ENCODE data around the gene CFAP69.
A peak's percentile ranks its signal among the peaks of the same experiment; 100 is the strongest.
"Not testable (repeated sequence)": the region's sequence is repeated elsewhere in the genome, so short reads cannot be mapped to it uniquely, and the experiment has no call there.

CFAP69 gene

GRCh38 chr7:90346336-90347125, 101.6 kb downstream of the CFAP69 start, which contains the start of gene GTPBP10:
TSS of gene GTPBP10 (plus strand) at chr7:90346716. CDS start at chr7:90346742, 26 bp downstream.
- TF ChIP-seq BACH2 (CRISPR knock-in tag; IDR thresholded peaks at IDR 0.05; ENCODE audit: borderline replicate concordance) (no peak), RARB (CRISPR knock-in tag; IDR thresholded peaks at IDR 0.05) (peak; percentile 66; the same call in 1 of the 2 replicates), TCF4 (CRISPR knock-in tag; IDR thresholded peaks at IDR 0.05; ENCODE audit: borderline replicate concordance) (0 out of 2 replicates have a peak, but pooled peaks have one; percentile 27), TSHZ2 (CRISPR knock-in tag; IDR thresholded peaks at IDR 0.05) (no peak), GLIS3 (CRISPR knock-in tag; IDR thresholded peaks at IDR 0.05) (0 out of 2 replicates have a peak, but pooled peaks have one; percentile 33), CSDC2 (CRISPR knock-in tag; IDR thresholded peaks at IDR 0.05) (peak; percentile 53; the same call in 1 of the 2 replicates), ESRRG (CRISPR knock-in tag; IDR thresholded peaks at IDR 0.05) (no peak), CREB5 (CRISPR knock-in tag; IDR thresholded peaks at IDR 0.05; ENCODE audit: low read depth) (0 out of 2 replicates have a peak, but pooled peaks have one; percentile 12), ZNF70 (CRISPR knock-in tag; IDR thresholded peaks at IDR 0.05) (no peak), ZNF565 (CRISPR knock-in tag; conservative IDR thresholded peaks at IDR 0.05; ENCODE audit: low read depth) (no peak), PPARA (CRISPR knock-in tag; IDR thresholded peaks at IDR 0.05; ENCODE audit: borderline replicate concordance) (no peak), ZFP3 (CRISPR knock-in tag; IDR thresholded peaks at IDR 0.05) (peak; percentile 73; the same call in 1 of the 2 replicates)
- ATAC-seq, result peak; percentile 96

GRCh38 chr7:90347759-90348158, 102.8 kb downstream of the CFAP69 start:
- TF ChIP-seq POU6F1 (CRISPR knock-in tag; IDR thresholded peaks at IDR 0.05; ENCODE audit: borderline replicate concordance, low read depth) (no peak), ZNF565 (CRISPR knock-in tag; conservative IDR thresholded peaks at IDR 0.05; ENCODE audit: low read depth) (no peak), GLIS3 (CRISPR knock-in tag; IDR thresholded peaks at IDR 0.05) (no peak)
- no peak for ATAC-seq

- TF ChIP-seq ZNF565 (CRISPR knock-in tag; conservative IDR thresholded peaks at IDR 0.05; ENCODE audit: low read depth) (no peak), GLIS3 (CRISPR knock-in tag; IDR thresholded peaks at IDR 0.05) (no peak), RARB (CRISPR knock-in tag; IDR thresholded peaks at IDR 0.05) (no peak), ZNF70 (CRISPR knock-in tag; IDR thresholded peaks at IDR 0.05) (no peak), CREB5 (CRISPR knock-in tag; IDR thresholded peaks at IDR 0.05; ENCODE audit: low read depth) (no peak), BACH2 (CRISPR knock-in tag; IDR thresholded peaks at IDR 0.05; ENCODE audit: borderline replicate concordance) (no peak), ISL1 (CRISPR knock-in tag; IDR thresholded peaks at IDR 0.05) (no peak), TOX (CRISPR knock-in tag; IDR thresholded peaks at IDR 0.05; ENCODE audit: borderline replicate concordance) (no peak), TCF4 (CRISPR knock-in tag; IDR thresholded peaks at IDR 0.05; ENCODE audit: borderline replicate concordance) (no peak), ESRRG (CRISPR knock-in tag; IDR thresholded peaks at IDR 0.05) (no peak), ZFP30 (CRISPR knock-in tag; IDR thresholded peaks at IDR 0.05) (no peak), CSRNP3 (CRISPR knock-in tag; IDR thresholded peaks at IDR 0.05) (no peak), PPARA (CRISPR knock-in tag; IDR thresholded peaks at IDR 0.05; ENCODE audit: borderline replicate concordance) (no peak), SNAI2 (CRISPR knock-in tag; IDR thresholded peaks at IDR 0.05) (no peak), PATZ1 (CRISPR knock-in tag; IDR thresholded peaks at IDR 0.05; ENCODE audit: borderline replicate concordance) (no peak)
- no peak for ATAC-seq
Observed at GRCh38 chr7:90349305-90349704, 104.3 kb downstream of the CFAP69 start.

- not testable (repeated sequence) for ATAC-seq
Observed at GRCh38 chr7:90350032-90350431, 105.1 kb downstream of the CFAP69 start.

All from SK-N-SH treated with all-trans-retinoic acid at 6 μM for 48 hours (cell line).